PC-9 (cell line): ENCODE measurements around the gene BBX.

Source experiments
- CTCF ChIP-seq: fragments of 200-600 bp; sonication (generic); conservative IDR thresholded peaks from 2 replicates; pipeline ENCODE4 v1.6.1; 2017; ENCODE audit warnings: mixed run types, antibody characterized with exemption, mild to moderate bottlenecking, moderate library complexity
- EZH2 ChIP-seq: fragments of 200-600 bp; sonication (generic); IDR thresholded peaks from 2 replicates; pipeline ENCODE4 v1.8.0; 2017; ENCODE audit warnings: antibody characterized with exemption, low read depth

GRCh38 chr3:107516475-107516874, 6.3 kb upstream of the BBX start:
- TF ChIP-seq CTCF: no peak
- no peak for TF ChIP-seq EZH2
